ENCODE measurements around the gene GJB4.

GJB4 gene

GRCh38 chr1:34781844-34782391 lies 22.4 kb downstream of the GJB4 start:
- TF ChIP-seq CTCF (IDR thresholded peaks at IDR 0.05; ENCODE audit: unreplicated experiment in 3 of 3), result no peak
- Mint-ChIP-seq H3K4me1 (peaks cover 5% of the 10 kb centered on the region), H3K27ac (no peak overlapping the region), H3K27me3 (ENCODE audit: low read depth) (peaks cover 92% of the 10 kb centered on the region), H3K36me3 (ENCODE audit: low read depth) (no peaks in the 10 kb centered on the region), H3K4me3 (no peak overlapping the region), H3K9me3 (no peaks in the 10 kb centered on the region)

GRCh38 chr1:34784751-34785221 lies 25.2 kb downstream of the GJB4 start:
- H3K4me3 Mint-ChIP-seq, result no peak overlapping the region

GRCh38 chr1:34785231-34785874 lies 25.8 kb downstream of the GJB4 start:
- H3K4me3 Mint-ChIP-seq, result no peak overlapping the region
- H3K36me3 Mint-ChIP-seq (ENCODE audit: low read depth), result no peaks in the 10 kb centered on the region
- peaks cover 5% of the 10 kb centered on the region for H3K4me1 Mint-ChIP-seq
- peaks cover 70% of the 10 kb centered on the region for H3K27me3 Mint-ChIP-seq (ENCODE audit: low read depth)
- no peaks in the 10 kb centered on the region for H3K9me3 Mint-ChIP-seq
- no peak overlapping the region for H3K27ac Mint-ChIP-seq
- no peak for TF ChIP-seq CTCF (IDR thresholded peaks at IDR 0.05; ENCODE audit: unreplicated experiment in 3 of 3)

More at GRCh38 chr1:34784751-34785221, 25.2 kb downstream of the GJB4 start:
- Mint-ChIP-seq H3K4me1 (peaks cover 5% of the 10 kb centered on the region), H3K27ac (no peak overlapping the region), H3K27me3 (ENCODE audit: low read depth) (peaks cover 70% of the 10 kb centered on the region), H3K9me3 (no peaks in the 10 kb centered on the region), H3K36me3 (ENCODE audit: low read depth) (no peaks in the 10 kb centered on the region)
- TF ChIP-seq CTCF (IDR thresholded peaks at IDR 0.05; ENCODE audit: unreplicated experiment in 3 of 3), result no peak

GRCh38 chr1:34785875-34786470 lies 26.4 kb downstream of the GJB4 start:
- TF ChIP-seq CTCF (IDR thresholded peaks at IDR 0.05; ENCODE audit: unreplicated experiment in 3 of 3), result no peak
- Mint-ChIP-seq H3K4me1 (peaks cover 5% of the 10 kb centered on the region), H3K27ac (no peak overlapping the region), H3K4me3 (no peak overlapping the region), H3K36me3 (ENCODE audit: low read depth) (no peaks in the 10 kb centered on the region), H3K9me3 (no peaks in the 10 kb centered on the region), H3K27me3 (ENCODE audit: low read depth) (peaks cover 69% of the 10 kb centered on the region)

GRCh38 chr1:34786521-34787325 lies 27.2 kb downstream of the GJB4 start:
- Mint-ChIP-seq H3K9me3 (no peaks in the 10 kb centered on the region), H3K27me3 (ENCODE audit: low read depth) (peaks cover 69% of the 10 kb centered on the region), H3K36me3 (ENCODE audit: low read depth) (no peaks in the 10 kb centered on the region), H3K4me1 (peaks cover 5% of the 10 kb centered on the region), H3K27ac (no peak overlapping the region), H3K4me3 (no peak overlapping the region)
- TF ChIP-seq CTCF (IDR thresholded peaks at IDR 0.05; ENCODE audit: unreplicated experiment in 3 of 3), result peak; percentile 74 to 83 (median 76)

All from nephron (organoid).